K562 (cell line): ENCODE measurements around the gene HDGFL2.

Source experiments
- COPS2 ChIP-seq: fragments of 450-650 bp; conservative IDR thresholded peaks from 2 replicates; pipeline ENCODE4 v1.6.1; 2016; ENCODE audit warnings: mild to moderate bottlenecking, moderate library complexity
- KDM1A ChIP-seq, 2 experiments: fragments of 450-650 bp; IDR thresholded peaks; 2 replicates each; pipeline ENCODE4 v1.6.1; 2016; ENCODE audit warnings: mild to moderate bottlenecking in 2 of 2
- ZFP30 ChIP-seq: fragments of 250-450 bp; sonication (Bioruptor Pico); IDR thresholded peaks from 2 replicates; pipeline ENCODE4 v1.8.0; 2022; ENCODE audit warnings: moderate library complexity, mild to moderate bottlenecking, inconsistent platforms, borderline replicate concordance
- TF ChIP-seq, protein P1 (sequence below), 3 experiments: IDR thresholded peaks in 2 of 3; conservative IDR thresholded peaks in 1 of 3; 2 replicates each; pipeline ENCODE4 v1.5.1; 2011 to 2012; ENCODE audit warnings: low read length in 3 of 3, mild to moderate bottlenecking in 3 of 3, control low read depth in 2 of 3, improper control_type of control experiment in 1 of 3, inconsistent platforms in 1 of 3, low read depth in 1 of 3, mixed read lengths in 1 of 3, moderate library complexity in 1 of 3; ENCODE audit not compliant: insufficient read depth in 2 of 3
- TF ChIP-seq, protein P2 (sequence below), 2 experiments: fragments of 250-450 bp in 1 of 2; fragments of 450-650 bp in 1 of 2; sonication (Bioruptor Pico) in 1 of 2; IDR thresholded peaks; 2 replicates each; pipeline versions ENCODE4 v1.6.1 to v1.8.0; 2016 to 2021; ENCODE audit warnings: mild to moderate bottlenecking in 2 of 2, moderate library complexity in 2 of 2, missing compliant biosample characterization in 1 of 2, missing genetic modification characterization in 1 of 2
- TF ChIP-seq, protein P3 (sequence below): fragments of 450-650 bp; IDR thresholded peaks from 2 replicates; pipeline ENCODE4 v1.6.1; 2016; ENCODE audit warnings: mild to moderate bottlenecking

- no peak for TF ChIP-seq ZFP30
- TF ChIP-seq, protein P1, sequence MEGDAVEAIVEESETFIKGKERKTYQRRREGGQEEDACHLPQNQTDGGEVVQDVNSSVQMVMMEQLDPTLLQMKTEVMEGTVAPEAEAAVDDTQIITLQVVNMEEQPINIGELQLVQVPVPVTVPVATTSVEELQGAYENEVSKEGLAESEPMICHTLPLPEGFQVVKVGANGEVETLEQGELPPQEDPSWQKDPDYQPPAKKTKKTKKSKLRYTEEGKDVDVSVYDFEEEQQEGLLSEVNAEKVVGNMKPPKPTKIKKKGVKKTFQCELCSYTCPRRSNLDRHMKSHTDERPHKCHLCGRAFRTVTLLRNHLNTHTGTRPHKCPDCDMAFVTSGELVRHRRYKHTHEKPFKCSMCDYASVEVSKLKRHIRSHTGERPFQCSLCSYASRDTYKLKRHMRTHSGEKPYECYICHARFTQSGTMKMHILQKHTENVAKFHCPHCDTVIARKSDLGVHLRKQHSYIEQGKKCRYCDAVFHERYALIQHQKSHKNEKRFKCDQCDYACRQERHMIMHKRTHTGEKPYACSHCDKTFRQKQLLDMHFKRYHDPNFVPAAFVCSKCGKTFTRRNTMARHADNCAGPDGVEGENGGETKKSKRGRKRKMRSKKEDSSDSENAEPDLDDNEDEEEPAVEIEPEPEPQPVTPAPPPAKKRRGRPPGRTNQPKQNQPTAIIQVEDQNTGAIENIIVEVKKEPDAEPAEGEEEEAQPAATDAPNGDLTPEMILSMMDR (IDR thresholded peaks at IDR 0.05 in 2 of 3, conservative IDR thresholded peaks at IDR 0.05 in 1 of 3; ENCODE audit: insufficient read depth in 2 of 3, low read depth in 1 of 3, low read length in 3 of 3): no peak
- TF ChIP-seq COPS2: no peak
- TF ChIP-seq KDM1A (IDR thresholded peaks at IDR 0.05): no peak
- TF ChIP-seq, protein P2, sequence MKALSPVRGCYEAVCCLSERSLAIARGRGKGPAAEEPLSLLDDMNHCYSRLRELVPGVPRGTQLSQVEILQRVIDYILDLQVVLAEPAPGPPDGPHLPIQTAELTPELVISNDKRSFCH (CRISPR knock-in tag; IDR thresholded peaks at IDR 0.05): no peak
- TF ChIP-seq, protein P2 (tag; IDR thresholded peaks at IDR 0.05): no peak
- TF ChIP-seq, protein P3, sequence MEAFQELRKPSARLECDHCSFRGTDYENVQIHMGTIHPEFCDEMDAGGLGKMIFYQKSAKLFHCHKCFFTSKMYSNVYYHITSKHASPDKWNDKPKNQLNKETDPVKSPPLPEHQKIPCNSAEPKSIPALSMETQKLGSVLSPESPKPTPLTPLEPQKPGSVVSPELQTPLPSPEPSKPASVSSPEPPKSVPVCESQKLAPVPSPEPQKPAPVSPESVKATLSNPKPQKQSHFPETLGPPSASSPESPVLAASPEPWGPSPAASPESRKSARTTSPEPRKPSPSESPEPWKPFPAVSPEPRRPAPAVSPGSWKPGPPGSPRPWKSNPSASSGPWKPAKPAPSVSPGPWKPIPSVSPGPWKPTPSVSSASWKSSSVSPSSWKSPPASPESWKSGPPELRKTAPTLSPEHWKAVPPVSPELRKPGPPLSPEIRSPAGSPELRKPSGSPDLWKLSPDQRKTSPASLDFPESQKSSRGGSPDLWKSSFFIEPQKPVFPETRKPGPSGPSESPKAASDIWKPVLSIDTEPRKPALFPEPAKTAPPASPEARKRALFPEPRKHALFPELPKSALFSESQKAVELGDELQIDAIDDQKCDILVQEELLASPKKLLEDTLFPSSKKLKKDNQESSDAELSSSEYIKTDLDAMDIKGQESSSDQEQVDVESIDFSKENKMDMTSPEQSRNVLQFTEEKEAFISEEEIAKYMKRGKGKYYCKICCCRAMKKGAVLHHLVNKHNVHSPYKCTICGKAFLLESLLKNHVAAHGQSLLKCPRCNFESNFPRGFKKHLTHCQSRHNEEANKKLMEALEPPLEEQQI: no peak
Observed at GRCh38 chr19:4511300-4512054, 39.4 kb downstream of the HDGFL2 start.
